ENCODE measurements around the gene TACC2.

TACC2 gene

GRCh38 chr10:122288917-122289316 lies 300.0 kb downstream of the TACC2 start:
- no peak for DNase-seq (ENCODE audit: low read depth)
- no peak for TF ChIP-seq CTCF (conservative IDR thresholded peaks at IDR 0.05; ENCODE audit: low read length)

GRCh38 chr10:122290334-122290733 lies 301.4 kb downstream of the TACC2 start:
- DNase-seq (ENCODE audit: low read depth) = no peak
- TF ChIP-seq CTCF (conservative IDR thresholded peaks at IDR 0.05; ENCODE audit: low read length) = no peak
- H3K4me3 ChIP-seq (ENCODE audit: low read length) = no peak overlapping the region

More at GRCh38 chr10:122288917-122289316, 300.0 kb downstream of the TACC2 start:
- H3K4me3 ChIP-seq (ENCODE audit: low read length) = no peak overlapping the region

GRCh38 chr10:122290833-122291532 lies 302.0 kb downstream of the TACC2 start:
- H3K4me3 ChIP-seq (ENCODE audit: low read length) = no peak overlapping the region
- no peak for TF ChIP-seq CTCF (conservative IDR thresholded peaks at IDR 0.05; ENCODE audit: low read length)
- DNase-seq (ENCODE audit: low read depth) = no peak

- DNase-seq (ENCODE audit: low read depth) = no peak
- H3K4me3 ChIP-seq (ENCODE audit: low read length) = no peak overlapping the region
- TF ChIP-seq CTCF (conservative IDR thresholded peaks at IDR 0.05; ENCODE audit: low read length) = no peak
Measured at GRCh38 chr10:122291739-122292138, 302.8 kb downstream of the TACC2 start.

GRCh38 chr10:122292376-122292775 lies 303.4 kb downstream of the TACC2 start:
- DNase-seq (ENCODE audit: low read depth) = no peak
- no peak overlapping the region for H3K4me3 ChIP-seq (ENCODE audit: low read length)

GRCh38 chr10:122293156-122293960 lies 304.4 kb downstream of the TACC2 start:
- no peak overlapping the region for H3K4me3 ChIP-seq (ENCODE audit: low read length)
- no peak for DNase-seq (ENCODE audit: low read depth)
- TF ChIP-seq CTCF (conservative IDR thresholded peaks at IDR 0.05; ENCODE audit: low read length) = no peak

More at GRCh38 chr10:122292376-122292775, 303.4 kb downstream of the TACC2 start:
- TF ChIP-seq CTCF (conservative IDR thresholded peaks at IDR 0.05; ENCODE audit: low read length) = no peak

Data from AG10803 (cell line).